NCI-H187 (cell line): ENCODE data around the gene NUCB1.
"Not testable (repeated sequence)": the region's sequence is repeated elsewhere in the genome, so short reads cannot be mapped to it uniquely, and the experiment has no call there.

ENCODE experiments used
- DNase-seq, 2 experiments: peaks; one replicate each; lab custom pipeline; 2025; lab: John Stamatoyannopoulos, UW

NUCB1 gene

GRCh38 chr19:48906324-48906723, 6.2 kb downstream of the NUCB1 start:
- no peak for DNase-seq

GRCh38 chr19:48907671-48908070, 7.6 kb downstream of the NUCB1 start:
- no peak for DNase-seq

- DNase-seq: not testable (repeated sequence)
Measured at GRCh38 chr19:48909424-48910077, 9.4 kb downstream of the NUCB1 start.

GRCh38 chr19:48910803-48911202, 10.7 kb downstream of the NUCB1 start:
- no peak for DNase-seq

- DNase-seq: peak in 1 of 2 experiments; percentile 42
Measured at GRCh38 chr19:48913114-48913889, 13.2 kb downstream of the NUCB1 start.

- no peak for DNase-seq
Measured at GRCh38 chr19:48914181-48914580, 14.1 kb downstream of the NUCB1 start.

GRCh38 chr19:48915757-48916156, 15.6 kb downstream of the NUCB1 start:
- peak; percentile 73 to 87 for DNase-seq

- DNase-seq: no peak
Measured at GRCh38 chr19:48918071-48918470, 18.0 kb downstream of the NUCB1 start.

GRCh38 chr19:48918801-48919247, 18.7 kb downstream of the NUCB1 start:
- no peak for DNase-seq

- DNase-seq: not testable (repeated sequence)
Measured at GRCh38 chr19:48919271-48919670, 19.2 kb downstream of the NUCB1 start.

GRCh38 chr19:48920949-48921348, 20.8 kb downstream of the NUCB1 start:
- DNase-seq: no peak

- DNase-seq: no peak
Measured at GRCh38 chr19:48921721-48922500, 21.8 kb downstream of the NUCB1 start.

GRCh38 chr19:48922548-48923490, 22.7 kb downstream of the NUCB1 start:
- no peak for DNase-seq

GRCh38 chr19:48925240-48925843, 25.2 kb downstream of the NUCB1 start:
- DNase-seq: no peak

- DNase-seq: not testable (repeated sequence)
Measured at GRCh38 chr19:48925890-48926289, 25.8 kb downstream of the NUCB1 start.

- DNase-seq: no peak
Measured at GRCh38 chr19:48926909-48927308, 26.8 kb downstream of the NUCB1 start.

GRCh38 chr19:48927692-48928091, 27.6 kb downstream of the NUCB1 start:
- not testable (repeated sequence) for DNase-seq

- no peak for DNase-seq
Measured at GRCh38 chr19:48928164-48929025, 28.3 kb downstream of the NUCB1 start.

- DNase-seq: peak; percentile 95 to 96
Measured at GRCh38 chr19:48933382-48933932, 33.3 kb downstream of the NUCB1 start, which contains the start of gene DHDH. Gene DHDH (plus strand): TSS chr19:48933699. CDS start chr19:48933722, 23 bp downstream.

GRCh38 chr19:48934837-48935236, 34.7 kb downstream of the NUCB1 start:
- no peak for DNase-seq
